ENCODE results near the gene PLCD3. TPM values are rescaled to one million over a fixed set of nuclear protein-coding genes. Genes with fewer than 3 reads are reported as not detected.

The PLCD3 gene
- total and polyA plus RNA-seq, 2 of the 4 experiments (the other 2 are of a cell fraction) = 5.6 to 36.6 TPM

- dilution Hi-C loops (cut with HindIII; ENCODE audit: low sequenced_read_pairs, unreplicated experiment) = no loop called here
- no peak overlapping the region for H3K4me2 ChIP-seq (ENCODE audit: low read depth, low read length)
- no peaks in the 10 kb centered on the region for H3K27me3 ChIP-seq (ENCODE audit: control insufficient read depth, insufficient read depth, low read length)
- no peak overlapping the region for H2BK15ac ChIP-seq (ENCODE audit: low read depth, low read length)
- H2BK120ac ChIP-seq (ENCODE audit: low read depth, low read length) = no peak overlapping the region
- intact Hi-C loops (cut with micrococcal nuclease) = no loop called here
- ChIA-PET POLR2A (ENCODE audit: unreplicated experiment) (interaction anchor here (1.7 kb wide), 1 partner anchor 9 kb away, joined by 7 read pairs; the partner anchor contains the start of gene NMT1), CTCF (no interaction called here)
- no peak overlapping the region for H4K8ac ChIP-seq (ENCODE audit: low read depth in 2 of 2, low read length in 2 of 2)
- no peak overlapping the region for H2BK20ac ChIP-seq (ENCODE audit: low read depth, low read length)
- peaks cover 20% of the 10 kb centered on the region for H3K36me3 ChIP-seq (ENCODE audit: control insufficient read depth, insufficient read depth, low read length)
- H3K9ac ChIP-seq (ENCODE audit: low read depth, low read length) = no peak overlapping the region
- BruUV-seq (replicated peaks) = no TSS peak
- H4K91ac ChIP-seq (ENCODE audit: insufficient read depth, low read depth, low read length) = no peak overlapping the region
- H3K9me1 ChIP-seq (ENCODE audit: insufficient read depth, low read length) = peaks cover 9% of the 10 kb centered on the region
- peaks cover 28 to 62% of the 10 kb centered on the region in 2 experiments for H3K79me1 ChIP-seq (ENCODE audit: low read depth in 1 of 2, low read length in 2 of 2)
- 100% methylated on average over 1 of the region's 8 CpGs; no CpG with 5 or more reads in 1 of the 2 experiments for WGBS, 2 experiments (ENCODE audit: extremely low coverage in 2 of 2, insufficient read length in 1 of 2)
- no peak overlapping the region for H2BK5ac ChIP-seq (ENCODE audit: low read depth, low read length, poor library complexity, severe bottlenecking)
- H2AK9ac ChIP-seq (replicated peaks; ENCODE audit: low read depth, low read length, poor library complexity) = no peak overlapping the region
- H3K18ac ChIP-seq (ENCODE audit: low read depth, low read length) = no peak overlapping the region
- H3K4me3 ChIP-seq (ENCODE audit: insufficient read depth, low read depth, low read length) = no peak overlapping the region
- in situ Hi-C loops (cut with MboI; ENCODE audit: low sequenced_read_pairs) = no loop called here
- H4K20me1 ChIP-seq (ENCODE audit: insufficient read depth, low read length) = peaks cover 12% of the 10 kb centered on the region
- no peak overlapping the region for H3K27ac ChIP-seq (ENCODE audit: insufficient read depth, low read length)
- H3K9me3 ChIP-seq (ENCODE audit: control insufficient read depth, insufficient read depth, low read length) = no peaks in the 10 kb centered on the region
- no peak overlapping the region for H4K5ac ChIP-seq (ENCODE audit: low read depth, low read length)
- no peak for ATAC-seq (ENCODE audit: low read depth)
- H3K4me1 ChIP-seq (ENCODE audit: control insufficient read depth, insufficient read depth, low read length) = peaks cover 9% of the 10 kb centered on the region
- no peak overlapping the region for H3K23ac ChIP-seq (ENCODE audit: low read depth, low read length)
- no peak overlapping the region for H2AFZ ChIP-seq (replicated peaks; ENCODE audit: low read length, poor library complexity)
- no peak overlapping the region for H3K14ac ChIP-seq (replicated peaks; ENCODE audit: low read depth, low read length)
- H2AK5ac ChIP-seq (ENCODE audit: low read depth, low read length) = no peak overlapping the region
- no peak overlapping the region for H3K56ac ChIP-seq (ENCODE audit: extremely low read depth, insufficient read depth, low read length)
- DNase-seq = no peak
- no peak overlapping the region for H3K4ac ChIP-seq (ENCODE audit: low read depth, low read length)
- no peak for TF ChIP-seq CEBPB (IDR thresholded peaks at IDR 0.05; ENCODE audit: low read depth, low read length)
- no peak for TF ChIP-seq ELK1 (IDR thresholded peaks at IDR 0.05; ENCODE audit: borderline replicate concordance, low read depth, low read length)
- no peak for TF ChIP-seq RCOR1 (IDR thresholded peaks at IDR 0.05; ENCODE audit: insufficient replicate concordance, low read length)
- no peak for TF ChIP-seq USF2 (IDR thresholded peaks at IDR 0.05; ENCODE audit: low read depth, low read length)
- TF ChIP-seq BHLHE40 (IDR thresholded peaks at IDR 0.05; ENCODE audit: low read depth, low read length) = no peak
- TF ChIP-seq MAFK (IDR thresholded peaks at IDR 0.05; ENCODE audit: low read depth, low read length) = no peak
- no peak for TF ChIP-seq POLR2A (IDR thresholded peaks at IDR 0.05; ENCODE audit: low read depth, low read length)
- TF ChIP-seq MXI1 (IDR thresholded peaks at IDR 0.05; ENCODE audit: borderline replicate concordance, low read depth, low read length) = no peak
- no peak for TF ChIP-seq NFE2L2 (IDR thresholded peaks at IDR 0.05; ENCODE audit: low read depth, low read length)
- no peak for TF ChIP-seq MAZ (IDR thresholded peaks at IDR 0.05; ENCODE audit: borderline replicate concordance, low read depth, low read length)
Observed at GRCh38 chr17:45070001-45070400, 62.3 kb downstream of the PLCD3 start.
